Measurements from ENCODE around the gene RAE1. TPM values are rescaled to one million over a fixed set of nuclear protein-coding genes. Genes with fewer than 3 reads are reported as not detected.

RAE1 gene
- total RNA-seq, 1 experiment from 2014 or later, result 64.1 TPM

GRCh38 chr20:57386762-57387161 is 35.7 kb downstream of the RAE1 start:
- TF ChIP-seq CTCF (IDR thresholded peaks at IDR 0.05; ENCODE audit: unreplicated experiment), result no peak
- no peaks in the 10 kb centered on the region for H3K4me1 Mint-ChIP-seq (ENCODE audit: low read depth, unreplicated experiment)
- intact Hi-C loops (cut with micrococcal nuclease; ENCODE audit: unreplicated experiment), result loop anchor here (5.0 to 10.0 kb wide), 2 partner anchors 51 to 208 kb away; no protein-coding TSS in a partner anchor
- H3K4me3 Mint-ChIP-seq (ENCODE audit: low read depth, unreplicated experiment), result no peak overlapping the region
- no peak overlapping the region for H3K27ac Mint-ChIP-seq (ENCODE audit: unreplicated experiment)
- DNase-seq, result no peak
- peaks cover 32% of the 10 kb centered on the region for H3K36me3 Mint-ChIP-seq (ENCODE audit: insufficient read depth, unreplicated experiment)
- CTCF ChIA-PET, result no interaction called here
- H3K9me3 Mint-ChIP-seq (ENCODE audit: low read depth, unreplicated experiment), result no peaks in the 10 kb centered on the region
- no peaks in the 10 kb centered on the region for H3K27me3 Mint-ChIP-seq (ENCODE audit: unreplicated experiment)
- BruUV-seq (replicated peaks), result no TSS peak

GRCh38 chr20:57387463-57387862 is 36.4 kb downstream of the RAE1 start:
- Mint-ChIP-seq H3K4me3 (ENCODE audit: low read depth, unreplicated experiment) (no peak overlapping the region), H3K4me1 (ENCODE audit: low read depth, unreplicated experiment) (no peaks in the 10 kb centered on the region), H3K9me3 (ENCODE audit: low read depth, unreplicated experiment) (no peaks in the 10 kb centered on the region), H3K27me3 (ENCODE audit: unreplicated experiment) (no peaks in the 10 kb centered on the region), H3K36me3 (ENCODE audit: insufficient read depth, unreplicated experiment) (peaks cover 39% of the 10 kb centered on the region), H3K27ac (ENCODE audit: unreplicated experiment) (no peak overlapping the region)
- BruUV-seq (replicated peaks), result no TSS peak
- no peak for TF ChIP-seq CTCF (IDR thresholded peaks at IDR 0.05; ENCODE audit: unreplicated experiment)
- CTCF ChIA-PET, result no interaction called here
- no peak for DNase-seq
- intact Hi-C loops (cut with micrococcal nuclease; ENCODE audit: unreplicated experiment), result loop anchor here (5.0 to 10.0 kb wide), 2 partner anchors 50 to 207 kb away; no protein-coding TSS in a partner anchor

GRCh38 chr20:57387945-57388371 is 36.9 kb downstream of the RAE1 start:
- no peak overlapping the region for H3K27ac Mint-ChIP-seq (ENCODE audit: unreplicated experiment)
- TF ChIP-seq CTCF (IDR thresholded peaks at IDR 0.05; ENCODE audit: unreplicated experiment), result no peak
- CTCF ChIA-PET, result no interaction called here
- no peak overlapping the region for H3K4me3 Mint-ChIP-seq (ENCODE audit: low read depth, unreplicated experiment)
- intact Hi-C loops (cut with micrococcal nuclease; ENCODE audit: unreplicated experiment), result loop anchor here (5.0 to 10.0 kb wide), 2 partner anchors 49 to 207 kb away; no protein-coding TSS in a partner anchor
- H3K4me1 Mint-ChIP-seq (ENCODE audit: low read depth, unreplicated experiment), result no peaks in the 10 kb centered on the region
- no peaks in the 10 kb centered on the region for H3K27me3 Mint-ChIP-seq (ENCODE audit: unreplicated experiment)
- no peaks in the 10 kb centered on the region for H3K9me3 Mint-ChIP-seq (ENCODE audit: low read depth, unreplicated experiment)
- no TSS peak for BruUV-seq (replicated peaks)
- DNase-seq, result no peak
- peaks cover 44% of the 10 kb centered on the region for H3K36me3 Mint-ChIP-seq (ENCODE audit: insufficient read depth, unreplicated experiment)

- peak overlapping the region; percentile 58 for H3K27ac Mint-ChIP-seq (ENCODE audit: unreplicated experiment)
- H3K9me3 Mint-ChIP-seq (ENCODE audit: low read depth, unreplicated experiment), result no peaks in the 10 kb centered on the region
- intact Hi-C loops (cut with micrococcal nuclease; ENCODE audit: unreplicated experiment), result loop anchor here (5.0 to 10.0 kb wide), 2 partner anchors 48 to 206 kb away; no protein-coding TSS in a partner anchor
Observed at GRCh38 chr20:57388953-57389694, 38.1 kb downstream of the RAE1 start.

More at GRCh38 chr20:57388953-57389694, 38.1 kb downstream of the RAE1 start:
- Mint-ChIP-seq H3K4me3 (ENCODE audit: low read depth, unreplicated experiment) (peak overlapping the region; percentile 60), H3K4me1 (ENCODE audit: low read depth, unreplicated experiment) (no peaks in the 10 kb centered on the region), H3K36me3 (ENCODE audit: insufficient read depth, unreplicated experiment) (peaks cover 56% of the 10 kb centered on the region), H3K27me3 (ENCODE audit: unreplicated experiment) (no peaks in the 10 kb centered on the region)
- no TSS peak for BruUV-seq (replicated peaks)
- peak; percentile 28 for TF ChIP-seq CTCF (IDR thresholded peaks at IDR 0.05; ENCODE audit: unreplicated experiment)
- CTCF ChIA-PET, result interaction anchor here (0.6 to 0.7 kb wide), 6 partner anchors 29 to 1256 kb away, joined by 3 to 6 read pairs (median 4); no protein-coding TSS in a partner anchor
- peak; percentile 92 for DNase-seq
